GM10266 (cell line): ENCODE data around the gene VANGL2.

Experiments
- DNase-seq: peaks from one replicate; pipeline ENCODE4 v3.0.0; 2012; ENCODE audit errors: extremely low spot score
- CTCF ChIP-seq: IDR thresholded peaks from 2 replicates; pipeline ENCODE4 v1.5.1; 2012; ENCODE audit warnings: mild to moderate bottlenecking, low read depth; ENCODE audit not compliant: control insufficient read depth, insufficient read depth; ENCODE audit errors: missing control alignments

VANGL2 gene

GRCh38 chr1:160370561-160371345 is 29.6 kb upstream of the VANGL2 start:
- no peak for DNase-seq
- no peak for TF ChIP-seq CTCF

GRCh38 chr1:160371346-160371631 is 29.1 kb upstream of the VANGL2 start:
- no peak for DNase-seq
- TF ChIP-seq CTCF: no peak

GRCh38 chr1:160371756-160372155 is 28.6 kb upstream of the VANGL2 start:
- no peak for DNase-seq
- no peak for TF ChIP-seq CTCF

- no peak for DNase-seq
- no peak for TF ChIP-seq CTCF
These were observed 26.7 kb upstream of the VANGL2 start for GRCh38 chr1:160373696-160374095.

GRCh38 chr1:160374306-160375110 is 25.9 kb upstream of the VANGL2 start:
- TF ChIP-seq CTCF: no peak
- no peak for DNase-seq

GRCh38 chr1:160375788-160376524 is 24.4 kb upstream of the VANGL2 start:
- TF ChIP-seq CTCF: no peak
- DNase-seq: no peak
